GM12891 (cell line): ENCODE measurements around the gene DPAGT1.

ENCODE experiments used
- POLR2A ChIP-seq: IDR thresholded peaks from 2 replicates; pipeline ENCODE4 v1.6.1; 2011; ENCODE audit warnings: low read depth, low read length, control low read depth
- POU2F2 ChIP-seq: IDR thresholded peaks from 2 replicates; pipeline ENCODE4 v1.6.1; 2011; ENCODE audit warnings: low read depth, mild to moderate bottlenecking, control low read depth, low read length, moderate library complexity
- TAF1 ChIP-seq: IDR thresholded peaks from 2 replicates; pipeline ENCODE4 v1.6.1; 2011; ENCODE audit warnings: low read depth, low read length, control low read depth

DNA sequence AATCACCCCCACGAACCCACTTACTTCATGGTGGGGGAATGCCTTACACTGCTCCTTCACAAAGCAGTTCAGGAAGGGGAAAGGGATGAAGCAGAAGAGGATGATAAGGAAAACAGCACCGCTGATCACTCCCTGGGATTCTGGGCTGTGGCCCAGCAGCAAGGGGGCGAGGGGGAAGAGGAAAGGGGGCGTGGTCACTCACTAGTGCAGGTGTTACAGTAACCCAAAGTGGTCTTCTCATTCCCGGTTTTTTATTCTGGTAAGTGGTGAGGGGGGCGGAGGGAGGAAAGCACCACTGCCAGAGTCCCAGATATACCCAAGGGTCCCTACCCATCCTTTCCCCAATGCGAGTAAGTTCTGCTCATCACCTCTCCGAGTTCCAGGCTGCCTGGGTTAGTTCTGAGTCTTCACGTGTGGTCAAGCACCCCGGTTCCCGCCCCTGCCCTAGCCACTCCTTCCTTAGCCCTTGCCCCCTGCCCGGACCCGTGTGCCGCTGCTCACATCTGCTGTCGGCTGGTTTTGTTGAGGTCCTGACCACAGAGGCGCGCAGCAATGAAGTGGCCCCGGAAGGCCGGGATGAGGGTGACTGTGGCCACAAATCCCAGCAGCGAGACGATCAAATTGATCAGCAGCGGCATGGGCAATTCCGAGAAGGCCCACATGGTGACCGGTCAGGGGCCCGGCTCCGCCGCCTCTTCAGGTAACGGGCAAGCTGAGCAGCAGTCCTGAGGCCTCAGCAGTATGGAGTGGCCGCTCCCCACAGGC, 477 bp downstream of the DPAGT1 start:
- TF ChIP-seq TAF1: no peak
- TF ChIP-seq POLR2A: no peak
- no peak for TF ChIP-seq POU2F2
